Measurements from ENCODE around the gene ST3GAL2. TPM values are rescaled to one million over a fixed set of nuclear protein-coding genes. Genes with fewer than 3 reads are reported as not detected.

The ST3GAL2 gene
- total RNA-seq, 1 donor from 2014 or later = 37.2 TPM

GRCh38 chr16:70421473-70422311, 17.2 kb downstream of the ST3GAL2 start:
- H3K9me3 Mint-ChIP-seq = no peaks in the 10 kb centered on the region
- DNase-seq (ENCODE audit: extremely low spot score, unreplicated experiment) = no peak
- H3K27me3 Mint-ChIP-seq = no peaks in the 10 kb centered on the region
- H3K36me3 Mint-ChIP-seq = peaks cover 4% of the 10 kb centered on the region
- no peak overlapping the region for H3K4me3 Mint-ChIP-seq
- TF ChIP-seq, protein P1, sequence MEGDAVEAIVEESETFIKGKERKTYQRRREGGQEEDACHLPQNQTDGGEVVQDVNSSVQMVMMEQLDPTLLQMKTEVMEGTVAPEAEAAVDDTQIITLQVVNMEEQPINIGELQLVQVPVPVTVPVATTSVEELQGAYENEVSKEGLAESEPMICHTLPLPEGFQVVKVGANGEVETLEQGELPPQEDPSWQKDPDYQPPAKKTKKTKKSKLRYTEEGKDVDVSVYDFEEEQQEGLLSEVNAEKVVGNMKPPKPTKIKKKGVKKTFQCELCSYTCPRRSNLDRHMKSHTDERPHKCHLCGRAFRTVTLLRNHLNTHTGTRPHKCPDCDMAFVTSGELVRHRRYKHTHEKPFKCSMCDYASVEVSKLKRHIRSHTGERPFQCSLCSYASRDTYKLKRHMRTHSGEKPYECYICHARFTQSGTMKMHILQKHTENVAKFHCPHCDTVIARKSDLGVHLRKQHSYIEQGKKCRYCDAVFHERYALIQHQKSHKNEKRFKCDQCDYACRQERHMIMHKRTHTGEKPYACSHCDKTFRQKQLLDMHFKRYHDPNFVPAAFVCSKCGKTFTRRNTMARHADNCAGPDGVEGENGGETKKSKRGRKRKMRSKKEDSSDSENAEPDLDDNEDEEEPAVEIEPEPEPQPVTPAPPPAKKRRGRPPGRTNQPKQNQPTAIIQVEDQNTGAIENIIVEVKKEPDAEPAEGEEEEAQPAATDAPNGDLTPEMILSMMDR (conservative IDR thresholded peaks at IDR 0.05) = no peak
- peaks cover 21% of the 10 kb centered on the region for H3K4me1 Mint-ChIP-seq (ENCODE audit: unreplicated experiment)
- H3K27ac Mint-ChIP-seq = peak overlapping the region; percentile 57

- peaks cover 4% of the 10 kb centered on the region for H3K36me3 Mint-ChIP-seq
- H3K27ac Mint-ChIP-seq = no peak overlapping the region
- H3K27me3 Mint-ChIP-seq = no peaks in the 10 kb centered on the region
- TF ChIP-seq, protein P1 (conservative IDR thresholded peaks at IDR 0.05) = no peak
- no peak overlapping the region for H3K4me3 Mint-ChIP-seq
- DNase-seq (ENCODE audit: extremely low spot score, unreplicated experiment) = no peak
- H3K4me1 Mint-ChIP-seq (ENCODE audit: unreplicated experiment) = peaks cover 21% of the 10 kb centered on the region
- H3K9me3 Mint-ChIP-seq = no peaks in the 10 kb centered on the region
These were observed 17.9 kb downstream of the ST3GAL2 start for GRCh38 chr16:70421014-70421413.

GRCh38 chr16:70419384-70420327, 19.2 kb downstream of the ST3GAL2 start:
- H3K27ac Mint-ChIP-seq = no peak overlapping the region

GRCh38 chr16:70418993-70419318, 19.9 kb downstream of the ST3GAL2 start:
- no peaks in the 10 kb centered on the region for H3K9me3 Mint-ChIP-seq
- H3K4me1 Mint-ChIP-seq (ENCODE audit: unreplicated experiment) = peaks cover 25% of the 10 kb centered on the region
- H3K27ac Mint-ChIP-seq = no peak overlapping the region
- no peaks in the 10 kb centered on the region for H3K27me3 Mint-ChIP-seq
- TF ChIP-seq, protein P1 (conservative IDR thresholded peaks at IDR 0.05) = no peak
- no peak overlapping the region for H3K4me3 Mint-ChIP-seq
- H3K36me3 Mint-ChIP-seq = peaks cover 4% of the 10 kb centered on the region
- no peak for DNase-seq (ENCODE audit: extremely low spot score, unreplicated experiment)

More at GRCh38 chr16:70419384-70420327, 19.2 kb downstream of the ST3GAL2 start:
- H3K9me3 Mint-ChIP-seq = no peaks in the 10 kb centered on the region
- TF ChIP-seq, protein P1 (conservative IDR thresholded peaks at IDR 0.05) = no peak
- H3K4me1 Mint-ChIP-seq (ENCODE audit: unreplicated experiment) = peaks cover 21% of the 10 kb centered on the region
- H3K27me3 Mint-ChIP-seq = no peaks in the 10 kb centered on the region
- peaks cover 4% of the 10 kb centered on the region for H3K36me3 Mint-ChIP-seq
- H3K4me3 Mint-ChIP-seq = no peak overlapping the region
- no peak for DNase-seq (ENCODE audit: extremely low spot score, unreplicated experiment)

DNA sequence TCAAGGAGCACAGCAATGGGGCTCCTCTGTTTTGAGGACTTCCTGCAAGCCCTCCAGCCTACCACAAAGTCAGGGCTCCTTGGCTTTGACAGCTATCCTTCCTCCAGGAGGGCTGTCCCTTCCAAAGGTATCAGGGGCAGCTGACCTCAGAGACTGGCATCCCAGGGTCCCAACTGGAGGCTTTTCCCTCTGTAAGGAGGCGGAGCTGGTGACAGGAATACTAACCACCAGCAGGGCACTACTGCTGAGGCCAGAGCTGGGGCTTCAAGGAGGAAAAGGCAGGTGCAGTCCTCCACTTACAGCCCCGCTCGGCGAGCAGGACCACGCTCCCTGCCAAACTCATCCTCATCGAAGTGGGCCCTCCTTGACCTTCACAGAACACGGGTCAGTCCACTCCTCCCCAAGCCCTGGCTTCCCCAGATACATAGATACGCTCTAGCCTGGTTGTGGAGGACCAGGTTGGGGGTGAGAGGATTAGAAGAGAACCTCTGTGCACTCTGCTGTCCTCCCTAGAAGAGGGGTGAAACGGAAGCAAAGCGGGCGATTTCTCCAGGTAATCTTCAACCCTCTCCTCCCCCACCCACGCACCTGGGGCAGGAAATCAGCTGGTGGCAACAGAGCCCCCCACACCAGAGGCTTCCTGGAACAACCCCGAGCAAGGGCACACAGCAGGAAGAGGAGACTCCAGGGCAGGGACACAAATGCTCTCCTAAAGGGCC, 20.5 kb downstream of the ST3GAL2 start:
- DNase-seq (ENCODE audit: extremely low spot score, unreplicated experiment) = no peak
- Mint-ChIP-seq H3K9me3 (no peaks in the 10 kb centered on the region), H3K4me1 (ENCODE audit: unreplicated experiment) (peaks cover 25% of the 10 kb centered on the region), H3K36me3 (peaks cover 4% of the 10 kb centered on the region), H3K4me3 (no peak overlapping the region), H3K27me3 (no peaks in the 10 kb centered on the region), H3K27ac (no peak overlapping the region)
- TF ChIP-seq, protein P1 (conservative IDR thresholded peaks at IDR 0.05) = no peak

Measured in type B pancreatic cell (in vitro differentiated cells).